ENCODE results near the gene RANBP17.

RANBP17 gene

GRCh38 chr5:170986598-170986997, 124.8 kb downstream of the RANBP17 start:
- no peak overlapping the region for H3K4me3 ChIP-seq (ENCODE audit: low read depth, low read length)
- no peak for TF ChIP-seq CTCF (IDR thresholded peaks at IDR 0.05; ENCODE audit: borderline replicate concordance, insufficient read depth, low read depth, low read length)

GRCh38 chr5:170993476-170993875, 131.7 kb downstream of the RANBP17 start:
- no peak for TF ChIP-seq CTCF (IDR thresholded peaks at IDR 0.05; ENCODE audit: borderline replicate concordance, insufficient read depth, low read depth, low read length)
- no peak overlapping the region for H3K4me3 ChIP-seq (ENCODE audit: low read depth, low read length)

GRCh38 chr5:171010086-171010485, 148.3 kb downstream of the RANBP17 start:
- no peak overlapping the region for H3K4me3 ChIP-seq (ENCODE audit: low read depth, low read length)
- no peak for TF ChIP-seq CTCF (IDR thresholded peaks at IDR 0.05; ENCODE audit: borderline replicate concordance, insufficient read depth, low read depth, low read length)

- H3K4me3 ChIP-seq (ENCODE audit: low read depth, low read length): no peak overlapping the region
- no peak for TF ChIP-seq CTCF (IDR thresholded peaks at IDR 0.05; ENCODE audit: borderline replicate concordance, insufficient read depth, low read depth, low read length)
Observed at GRCh38 chr5:171010816-171011215, 149.0 kb downstream of the RANBP17 start.

GRCh38 chr5:171023508-171023907, 161.7 kb downstream of the RANBP17 start:
- no peak for TF ChIP-seq CTCF (IDR thresholded peaks at IDR 0.05; ENCODE audit: borderline replicate concordance, insufficient read depth, low read depth, low read length)
- no peak overlapping the region for H3K4me3 ChIP-seq (ENCODE audit: low read depth, low read length)

GRCh38 chr5:171024084-171024483, 162.3 kb downstream of the RANBP17 start:
- no peak overlapping the region for H3K4me3 ChIP-seq (ENCODE audit: low read depth, low read length)
- no peak for TF ChIP-seq CTCF (IDR thresholded peaks at IDR 0.05; ENCODE audit: borderline replicate concordance, insufficient read depth, low read depth, low read length)

- TF ChIP-seq CTCF (IDR thresholded peaks at IDR 0.05; ENCODE audit: borderline replicate concordance, insufficient read depth, low read depth, low read length): no peak
- no peak overlapping the region for H3K4me3 ChIP-seq (ENCODE audit: low read depth, low read length)
Observed at GRCh38 chr5:171029401-171029800, 167.6 kb downstream of the RANBP17 start.

Measured in GM12875 (cell line).